ENCODE results near the gene NCOR2.
A peak's percentile ranks its signal among the peaks of the same experiment; 100 is the strongest.

Gene NCOR2

GRCh38 chr12:124520265-124520701 is 47.1 kb downstream of the NCOR2 start:
- no peak for ATAC-seq
- TF ChIP-seq TCF4 (CRISPR knock-in tag; IDR thresholded peaks at IDR 0.05; ENCODE audit: borderline replicate concordance) = peak; percentile 40; the same call in 1 of the 2 replicates
- no peak for TF ChIP-seq ZFP30 (CRISPR knock-in tag; IDR thresholded peaks at IDR 0.05)

- no peak for ATAC-seq
Measured at GRCh38 chr12:124519746-124520145, 47.7 kb downstream of the NCOR2 start.

GRCh38 chr12:124518051-124518932 is 49.1 kb downstream of the NCOR2 start:
- TF ChIP-seq ZNF8 (CRISPR knock-in tag; IDR thresholded peaks at IDR 0.05) = no peak
- TF ChIP-seq CREB5 (CRISPR knock-in tag; IDR thresholded peaks at IDR 0.05; ENCODE audit: low read depth) = no peak
- TF ChIP-seq TCF4 (CRISPR knock-in tag; IDR thresholded peaks at IDR 0.05; ENCODE audit: borderline replicate concordance) = peak; percentile 2; the same call in 1 of the 2 replicates
- TF ChIP-seq ZNF565 (CRISPR knock-in tag; conservative IDR thresholded peaks at IDR 0.05; ENCODE audit: low read depth) = no peak
- no peak for TF ChIP-seq TSHZ2 (CRISPR knock-in tag; IDR thresholded peaks at IDR 0.05)
- no peak for TF ChIP-seq PATZ1 (CRISPR knock-in tag; IDR thresholded peaks at IDR 0.05; ENCODE audit: borderline replicate concordance)
- peak; percentile 92 for ATAC-seq

More at GRCh38 chr12:124519746-124520145, 47.7 kb downstream of the NCOR2 start:
- TF ChIP-seq OSR1 (CRISPR knock-in tag; IDR thresholded peaks at IDR 0.05) = no peak
